ENCODE results near the gene SMYD3. TPM values are rescaled to one million over a fixed set of nuclear protein-coding genes. Genes with fewer than 3 reads are reported as not detected.

SMYD3 gene
- total RNA-seq, 3 donors from 2014 or later = 16.3 to 18.0 (median 16.4) TPM

- intact Hi-C loops (cut with DNase I, micrococcal nuclease) = loop anchor here in 1 of 2 donors (10.0 kb wide), 1 partner anchor 130 kb away; no protein-coding TSS in a partner anchor
- Histone ChIP-seq H3K4me3 (no peak overlapping the region), H3K9me3 (no peaks in the 10 kb centered on the region), H3K4me1 (ENCODE audit: low read depth) (no peaks in the 10 kb centered on the region), H3K36me3 (ENCODE audit: low read depth) (no peaks in the 10 kb centered on the region)
- no peak for TF ChIP-seq CTCF (IDR thresholded peaks at IDR 0.05)
- ATAC-seq (peak; percentile 32), DNase-seq (no peak)
These were observed 502.0 kb downstream of the SMYD3 start for GRCh38 chr1:246005067-246005466.

GRCh38 chr1:246004301-246004700 is 502.8 kb downstream of the SMYD3 start:
- Histone ChIP-seq H3K36me3 (ENCODE audit: low read depth) (no peaks in the 10 kb centered on the region), H3K4me3 (no peak overlapping the region), H3K9me3 (no peaks in the 10 kb centered on the region), H3K4me1 (ENCODE audit: low read depth) (no peaks in the 10 kb centered on the region)
- peak; percentile 84 for ATAC-seq
- intact Hi-C loops (cut with DNase I, micrococcal nuclease) = loop anchor here (5.0 to 10.0 kb wide), 3 partner anchors 117 to 847 kb away; no protein-coding TSS in a partner anchor
- TF ChIP-seq CTCF (IDR thresholded peaks at IDR 0.05) = no peak
- peak in 1 of 3 donors; percentile 69 for DNase-seq

- Histone ChIP-seq H3K36me3 (ENCODE audit: low read depth) (no peaks in the 10 kb centered on the region), H3K4me1 (ENCODE audit: low read depth) (no peaks in the 10 kb centered on the region), H3K9me3 (no peaks in the 10 kb centered on the region), H3K4me3 (no peak overlapping the region)
- DNase-seq (no peak), ATAC-seq (no peak)
- TF ChIP-seq CTCF (IDR thresholded peaks at IDR 0.05) = no peak
- intact Hi-C loops (cut with DNase I, micrococcal nuclease) = loop anchor here (5.0 to 10.0 kb wide), 3 partner anchors 116 to 846 kb away; no protein-coding TSS in a partner anchor
These were observed 503.7 kb downstream of the SMYD3 start for GRCh38 chr1:246003442-246003730.

GRCh38 chr1:246002725-246003441 is 504.2 kb downstream of the SMYD3 start:
- no peaks in the 10 kb centered on the region for H3K36me3 ChIP-seq (ENCODE audit: low read depth)
- DNase-seq = peak; percentile 74 to 96 (median 88)
- H3K4me1 ChIP-seq (ENCODE audit: low read depth) = no peaks in the 10 kb centered on the region
- no peak overlapping the region for H3K4me3 ChIP-seq
- peak; percentile 82 for ATAC-seq
- H3K9me3 ChIP-seq = no peaks in the 10 kb centered on the region
- intact Hi-C loops (cut with DNase I, micrococcal nuclease) = loop anchor here (5.0 to 10.0 kb wide), 3 partner anchors 116 to 846 kb away; no protein-coding TSS in a partner anchor
- peak; percentile 64 for TF ChIP-seq CTCF (IDR thresholded peaks at IDR 0.05)

- H3K9me3 ChIP-seq = no peaks in the 10 kb centered on the region
- intact Hi-C loops (cut with DNase I, micrococcal nuclease) = loop anchor here (5.0 to 10.0 kb wide), 3 partner anchors 115 to 845 kb away; no protein-coding TSS in a partner anchor
- TF ChIP-seq CTCF (IDR thresholded peaks at IDR 0.05) = no peak
- H3K4me1 ChIP-seq (ENCODE audit: low read depth) = no peaks in the 10 kb centered on the region
- no peak for ATAC-seq
- no peak overlapping the region for H3K4me3 ChIP-seq
- no peaks in the 10 kb centered on the region for H3K36me3 ChIP-seq (ENCODE audit: low read depth)
- no peak for DNase-seq
These were observed 505.2 kb downstream of the SMYD3 start for GRCh38 chr1:246001837-246002230.

All from mucosa of descending colon (tissue), 3 donors.